D721Med (cell line): ENCODE data around the gene TMEM184B.

ENCODE experiments used
- DNase-seq: peaks from one replicate; pipeline ENCODE4 v3.0.0; 2011; ENCODE audit warnings: low spot score; ENCODE audit not compliant: insufficient read length
- FAIRE-seq: peaks from 2 replicates; lab custom pipeline; 2011; peaks lifted over from hg19 to GRCh38; lab: Jason Lieb, UNC
- TF ChIP-seq, protein P1 (sequence below): IDR thresholded peaks from 2 replicates; pipeline ENCODE4 v1.5.1; 2012; ENCODE audit warnings: mild to moderate bottlenecking, control low read depth; ENCODE audit not compliant: insufficient read depth; ENCODE audit errors: missing control alignments

Gene TMEM184B

DNA sequence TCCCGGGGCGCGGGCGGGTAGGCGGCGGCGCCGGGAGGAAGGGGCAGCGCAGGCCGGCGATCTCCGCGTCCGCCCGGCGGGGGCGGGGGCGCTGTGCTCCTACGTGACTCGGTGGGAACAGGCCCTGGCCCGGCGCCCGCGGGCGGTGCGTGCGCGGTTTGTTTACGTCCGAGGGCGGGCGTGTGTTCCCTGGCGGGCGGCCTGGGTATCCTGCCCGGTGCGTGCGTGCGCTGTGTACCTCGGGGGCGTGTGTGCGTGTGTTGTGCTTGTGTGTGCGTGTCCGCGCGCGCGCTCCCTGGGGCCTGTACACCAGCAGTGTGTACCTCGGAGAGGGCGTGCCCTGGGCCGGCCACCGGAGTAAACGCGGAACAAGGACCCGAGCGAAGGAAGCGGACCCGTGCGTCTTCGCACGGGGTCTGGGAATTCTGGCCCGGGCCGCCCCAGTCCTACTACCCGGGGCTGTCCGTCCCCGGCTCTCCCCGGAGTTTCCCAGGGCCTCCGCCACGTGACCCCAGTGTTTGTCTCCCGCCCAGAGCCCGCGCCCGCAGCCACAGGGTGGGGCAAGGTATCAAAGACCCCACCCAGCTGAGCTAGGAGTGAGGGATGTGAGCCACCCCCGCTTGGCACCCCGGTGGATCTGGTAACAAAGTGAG is 70.2 kb downstream of the TMEM184B start:
- no peak for DNase-seq
- TF ChIP-seq, protein P1, sequence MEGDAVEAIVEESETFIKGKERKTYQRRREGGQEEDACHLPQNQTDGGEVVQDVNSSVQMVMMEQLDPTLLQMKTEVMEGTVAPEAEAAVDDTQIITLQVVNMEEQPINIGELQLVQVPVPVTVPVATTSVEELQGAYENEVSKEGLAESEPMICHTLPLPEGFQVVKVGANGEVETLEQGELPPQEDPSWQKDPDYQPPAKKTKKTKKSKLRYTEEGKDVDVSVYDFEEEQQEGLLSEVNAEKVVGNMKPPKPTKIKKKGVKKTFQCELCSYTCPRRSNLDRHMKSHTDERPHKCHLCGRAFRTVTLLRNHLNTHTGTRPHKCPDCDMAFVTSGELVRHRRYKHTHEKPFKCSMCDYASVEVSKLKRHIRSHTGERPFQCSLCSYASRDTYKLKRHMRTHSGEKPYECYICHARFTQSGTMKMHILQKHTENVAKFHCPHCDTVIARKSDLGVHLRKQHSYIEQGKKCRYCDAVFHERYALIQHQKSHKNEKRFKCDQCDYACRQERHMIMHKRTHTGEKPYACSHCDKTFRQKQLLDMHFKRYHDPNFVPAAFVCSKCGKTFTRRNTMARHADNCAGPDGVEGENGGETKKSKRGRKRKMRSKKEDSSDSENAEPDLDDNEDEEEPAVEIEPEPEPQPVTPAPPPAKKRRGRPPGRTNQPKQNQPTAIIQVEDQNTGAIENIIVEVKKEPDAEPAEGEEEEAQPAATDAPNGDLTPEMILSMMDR, result no peak
- no peak for FAIRE-seq

DNA sequence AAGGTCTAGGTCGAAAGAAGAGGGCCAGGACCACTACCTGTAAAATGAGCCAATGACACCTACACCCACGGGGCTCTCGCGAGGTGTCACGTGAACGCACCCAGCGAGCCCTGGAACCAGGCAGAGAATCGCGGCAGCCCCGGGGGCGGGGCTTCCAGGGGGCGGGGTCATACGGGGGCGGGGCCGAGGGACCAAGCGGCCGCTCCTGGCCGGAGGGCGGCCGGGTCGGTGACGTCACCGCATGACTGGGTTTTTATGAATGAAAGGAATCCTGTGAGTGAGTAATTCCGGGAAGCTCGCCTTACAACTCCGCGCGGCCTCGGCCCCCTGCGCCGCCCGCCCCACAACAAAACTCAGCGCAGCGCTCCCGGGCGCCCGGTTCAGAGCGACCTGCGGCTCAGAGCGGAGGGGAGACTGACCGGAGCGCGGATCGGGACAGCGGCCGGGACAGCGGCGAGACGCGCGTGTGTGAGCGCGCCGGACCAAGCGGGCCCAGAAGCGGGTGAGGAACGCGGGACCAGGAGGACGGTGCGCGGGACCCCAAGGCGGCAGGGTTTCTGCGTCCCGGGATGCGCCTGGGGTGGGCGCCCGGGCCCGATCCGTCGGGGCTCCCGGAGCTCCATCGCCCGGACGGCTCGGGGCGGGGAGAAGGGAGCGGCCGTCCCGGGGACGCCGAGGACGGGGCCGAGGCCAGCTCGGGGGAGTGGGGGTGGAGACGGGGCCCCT is 70.9 kb downstream of the TMEM184B start, which contains the start of gene MAFF:
MAFF (plus strand) TSS at position 284 of the 726 bp plus-strand sequence. CDS start 11,860 bp downstream, outside the sequence.
- DNase-seq, result peak; percentile 75
- TF ChIP-seq, protein P1, result no peak

GRCh38 chr22:38201371-38201710 is 71.5 kb downstream of the TMEM184B start:
- FAIRE-seq, result no peak
- TF ChIP-seq, protein P1, result no peak
- DNase-seq, result no peak

More for the DNA sequence above, 70.9 kb downstream of the TMEM184B start, which contains the start of gene MAFF:
- FAIRE-seq, result no peak

- FAIRE-seq (no peak), DNase-seq (no peak)
- TF ChIP-seq, protein P1, result no peak
Measured at GRCh38 chr22:38199826-38200559, 72.8 kb downstream of the TMEM184B start.

- TF ChIP-seq, protein P1, result no peak
- FAIRE-seq (no peak), DNase-seq (no peak)
Measured at GRCh38 chr22:38196791-38197419, 75.9 kb downstream of the TMEM184B start.

- DNase-seq, result no peak
Measured at GRCh38 chr22:38193580-38193979, 79.2 kb downstream of the TMEM184B start.

More at GRCh38 chr22:38193580-38193979, 79.2 kb downstream of the TMEM184B start:
- no peak for FAIRE-seq
- TF ChIP-seq, protein P1, result no peak
